KMS-11 (cell line): ENCODE results near the gene GPATCH11.

Experiments
- H2AFZ ChIP-seq: fragments of 200-600 bp; sonication (generic); 2 replicates; pipeline ENCODE4 v1.6.1; 2016; ENCODE audit warnings: antibody characterized with exemption, mixed run types, low read depth
- H3K27ac ChIP-seq: fragments of 200-600 bp; sonication (generic); 2 replicates; pipeline ENCODE4 v1.6.1; 2016; ENCODE audit warnings: mild to moderate bottlenecking, mixed run types
- H3K27me3 ChIP-seq: fragments of 200-600 bp; sonication (generic); 2 replicates; pipeline ENCODE4 v1.6.1; 2017; ENCODE audit warnings: mild to moderate bottlenecking, low read depth, mixed run types, moderate library complexity; ENCODE audit not compliant: insufficient read depth
- H3K36me3 ChIP-seq: fragments of 200-600 bp; sonication (generic); 2 replicates; pipeline ENCODE4 v1.6.1; 2017; ENCODE audit warnings: mild to moderate bottlenecking, mixed run types; ENCODE audit not compliant: insufficient read depth
- H3K4me1 ChIP-seq: fragments of 200-600 bp; sonication (generic); 2 replicates; pipeline ENCODE4 v1.6.1; 2016; ENCODE audit warnings: mild to moderate bottlenecking, low read depth, mixed run types; ENCODE audit not compliant: poor library complexity, severe bottlenecking
- H3K4me2 ChIP-seq: fragments of 200-600 bp; sonication (generic); 2 replicates; pipeline ENCODE4 v1.7.0; 2016; ENCODE audit warnings: mild to moderate bottlenecking, mixed run types
- H3K4me3 ChIP-seq: fragments of 200-600 bp; sonication (generic); IDR thresholded peaks from 2 replicates; pipeline ENCODE4 v1.6.1; 2017; ENCODE audit warnings: low read depth, low read length, mixed read lengths; ENCODE audit not compliant: insufficient read depth
- H3K79me2 ChIP-seq: fragments of 200-600 bp; sonication (generic); 2 replicates; pipeline ENCODE4 v1.6.1; 2016; ENCODE audit warnings: low read depth, mixed run types; ENCODE audit not compliant: insufficient read depth
- H3K9ac ChIP-seq: fragments of 200-600 bp; sonication (generic); 2 replicates; pipeline ENCODE4 v1.6.1; 2016; ENCODE audit warnings: mild to moderate bottlenecking, mixed run types
- H4K20me1 ChIP-seq: fragments of 200-600 bp; sonication (generic); 2 replicates; pipeline ENCODE4 v1.6.1; 2016; ENCODE audit warnings: mild to moderate bottlenecking, mixed run types; ENCODE audit not compliant: insufficient read depth
- TF ChIP-seq, protein P1 (sequence below): fragments of 200-600 bp; sonication (generic); conservative IDR thresholded peaks from 2 replicates; pipeline ENCODE4 v1.6.1; 2017; ENCODE audit warnings: low read depth, mild to moderate bottlenecking, antibody characterized with exemption, low read length, moderate library complexity, mixed read lengths

Gene GPATCH11

GRCh38 chr2:37111958-37112357, 27.6 kb downstream of the GPATCH11 start:
- Histone ChIP-seq H3K4me2 (no peak overlapping the region), H3K9ac (no peak overlapping the region), H3K4me3 (no peak overlapping the region), H3K4me1 (no peaks in the 10 kb centered on the region), H3K79me2 (no peaks in the 10 kb centered on the region), H2AFZ (no peak overlapping the region), H4K20me1 (no peaks in the 10 kb centered on the region), H3K36me3 (peaks cover 11% of the 10 kb centered on the region; the same call in 1 of the 2 replicates), H3K27me3 (no peaks in the 10 kb centered on the region), H3K27ac (no peak overlapping the region)
- TF ChIP-seq, protein P1, sequence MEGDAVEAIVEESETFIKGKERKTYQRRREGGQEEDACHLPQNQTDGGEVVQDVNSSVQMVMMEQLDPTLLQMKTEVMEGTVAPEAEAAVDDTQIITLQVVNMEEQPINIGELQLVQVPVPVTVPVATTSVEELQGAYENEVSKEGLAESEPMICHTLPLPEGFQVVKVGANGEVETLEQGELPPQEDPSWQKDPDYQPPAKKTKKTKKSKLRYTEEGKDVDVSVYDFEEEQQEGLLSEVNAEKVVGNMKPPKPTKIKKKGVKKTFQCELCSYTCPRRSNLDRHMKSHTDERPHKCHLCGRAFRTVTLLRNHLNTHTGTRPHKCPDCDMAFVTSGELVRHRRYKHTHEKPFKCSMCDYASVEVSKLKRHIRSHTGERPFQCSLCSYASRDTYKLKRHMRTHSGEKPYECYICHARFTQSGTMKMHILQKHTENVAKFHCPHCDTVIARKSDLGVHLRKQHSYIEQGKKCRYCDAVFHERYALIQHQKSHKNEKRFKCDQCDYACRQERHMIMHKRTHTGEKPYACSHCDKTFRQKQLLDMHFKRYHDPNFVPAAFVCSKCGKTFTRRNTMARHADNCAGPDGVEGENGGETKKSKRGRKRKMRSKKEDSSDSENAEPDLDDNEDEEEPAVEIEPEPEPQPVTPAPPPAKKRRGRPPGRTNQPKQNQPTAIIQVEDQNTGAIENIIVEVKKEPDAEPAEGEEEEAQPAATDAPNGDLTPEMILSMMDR, result no peak

GRCh38 chr2:37117566-37117965, 33.2 kb downstream of the GPATCH11 start:
- Histone ChIP-seq H3K36me3 (no peaks in the 10 kb centered on the region; the same call in 1 of the 2 replicates), H3K27me3 (no peaks in the 10 kb centered on the region), H3K9ac (no peak overlapping the region), H3K79me2 (no peaks in the 10 kb centered on the region), H4K20me1 (no peaks in the 10 kb centered on the region), H3K27ac (no peak overlapping the region), H3K4me3 (no peak overlapping the region), H3K4me2 (no peak overlapping the region), H2AFZ (no peak overlapping the region), H3K4me1 (no peaks in the 10 kb centered on the region)
- TF ChIP-seq, protein P1, result no peak

DNA sequence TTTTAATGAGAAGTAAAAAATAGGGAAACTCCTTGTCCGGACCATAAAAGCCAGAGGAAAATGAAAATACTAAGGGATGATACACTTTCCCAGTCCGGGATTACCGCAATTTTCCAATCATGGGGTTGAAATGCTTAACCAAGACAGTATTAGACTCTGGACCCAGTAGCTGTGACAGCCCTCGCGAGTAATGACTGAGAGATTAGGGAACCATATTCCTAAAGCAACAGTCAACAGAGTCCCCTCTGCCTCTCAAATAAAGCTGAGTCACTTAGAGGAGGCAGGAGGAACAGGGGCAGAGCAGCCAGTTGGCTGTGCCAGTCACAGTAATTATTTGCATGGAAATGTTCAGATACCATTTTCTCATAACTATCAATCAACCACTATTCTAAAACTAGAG, 34.8 kb downstream of the GPATCH11 start:
- Histone ChIP-seq H4K20me1 (no peaks in the 10 kb centered on the region), H3K4me1 (no peaks in the 10 kb centered on the region), H3K27ac (no peak overlapping the region), H3K36me3 (no peaks in the 10 kb centered on the region), H3K79me2 (no peaks in the 10 kb centered on the region), H3K4me3 (no peak overlapping the region), H2AFZ (no peak overlapping the region), H3K4me2 (no peak overlapping the region), H3K9ac (no peak overlapping the region), H3K27me3 (no peaks in the 10 kb centered on the region)
- TF ChIP-seq, protein P1, result no peak

DNA sequence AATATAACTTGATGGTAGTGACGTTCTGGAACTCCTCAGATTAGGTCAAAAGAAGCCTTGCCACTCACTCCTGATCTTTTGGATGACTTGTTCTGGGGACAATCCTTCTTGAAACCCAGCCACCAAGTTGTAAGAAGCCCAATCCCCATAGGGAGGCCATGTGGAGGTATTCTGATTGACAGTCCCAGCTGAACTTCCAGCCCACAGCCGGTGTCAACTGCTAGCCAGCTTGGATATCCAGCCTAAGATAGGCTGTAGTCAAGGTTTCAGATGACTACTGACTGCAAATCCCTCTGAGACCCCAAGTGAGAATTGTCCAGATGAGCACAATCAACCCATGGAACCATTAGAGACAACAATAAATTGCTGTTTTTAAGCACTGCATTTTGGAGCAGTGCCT, 41.1 kb downstream of the GPATCH11 start:
- no peaks in the 10 kb centered on the region for H3K4me1 ChIP-seq
- H3K27me3 ChIP-seq, result no peaks in the 10 kb centered on the region
- no peak overlapping the region for H3K27ac ChIP-seq
- no peak overlapping the region for H2AFZ ChIP-seq
- TF ChIP-seq, protein P1, result no peak
- no peaks in the 10 kb centered on the region for H4K20me1 ChIP-seq
- H3K36me3 ChIP-seq, result no peaks in the 10 kb centered on the region
- no peak overlapping the region for H3K4me2 ChIP-seq
- no peak overlapping the region for H3K4me3 ChIP-seq
- no peak overlapping the region for H3K9ac ChIP-seq
- no peaks in the 10 kb centered on the region for H3K79me2 ChIP-seq
